Hematopoietic multipotent progenitor cell treated with erythropoietin and hydrocortisone succinate and interleukin-3 and kit ligand, for 8 days (in vitro differentiated cells): ENCODE data around the gene SARNP.

ENCODE experiments used
- DNase-seq: peaks from one replicate; pipeline ENCODE4 v3.0.0-alpha.2; 2015

SARNP gene

GRCh38 chr12:55721601-55722213, 95.8 kb downstream of the SARNP start:
- no peak for DNase-seq

- DNase-seq: peak; percentile 55
Observed at GRCh38 chr12:55720894-55721444, 96.6 kb downstream of the SARNP start.

- DNase-seq: no peak
Observed at GRCh38 chr12:55720071-55720564, 97.4 kb downstream of the SARNP start, which contains the start of gene RDH5. Gene RDH5 (plus strand): TSS chr12:55720393. CDS start chr12:55721185, 792 bp downstream.

- no peak for DNase-seq
Observed at GRCh38 chr12:55719371-55719770, 98.2 kb downstream of the SARNP start.

GRCh38 chr12:55718624-55719275, 98.8 kb downstream of the SARNP start:
- DNase-seq: no peak

GRCh38 chr12:55718015-55718414, 99.5 kb downstream of the SARNP start:
- no peak for DNase-seq

GRCh38 chr12:55717011-55718007, 100.2 kb downstream of the SARNP start:
- DNase-seq: peak; percentile 54

GRCh38 chr12:55716582-55716957, 101.0 kb downstream of the SARNP start:
- DNase-seq: no peak

- peak; percentile 95 for DNase-seq
Observed at GRCh38 chr12:55715833-55716581, 101.5 kb downstream of the SARNP start, which contains the start of gene BLOC1S1. Gene BLOC1S1 (plus strand): TSS chr12:55716046. CDS start chr12:55716052, 6 bp downstream.

GRCh38 chr12:55715169-55715764, 102.3 kb downstream of the SARNP start:
- no peak for DNase-seq

- DNase-seq: no peak
Observed at GRCh38 chr12:55713721-55714120, 103.8 kb downstream of the SARNP start.

- DNase-seq: no peak
Observed at GRCh38 chr12:55712700-55713415, 104.7 kb downstream of the SARNP start.

- no peak for DNase-seq
Observed at GRCh38 chr12:55711786-55712553, 105.6 kb downstream of the SARNP start.

- DNase-seq: no peak
Observed at GRCh38 chr12:55708695-55709233, 108.8 kb downstream of the SARNP start.

- DNase-seq: no peak
Observed at GRCh38 chr12:55707841-55708694, 109.5 kb downstream of the SARNP start, which contains the start of gene ITGA7. Gene ITGA7 (minus strand): TSS chr12:55707904. CDS start chr12:55707682, 222 bp downstream.
